Measurements from ENCODE around the gene SGSM2.

Gene SGSM2

DNA sequence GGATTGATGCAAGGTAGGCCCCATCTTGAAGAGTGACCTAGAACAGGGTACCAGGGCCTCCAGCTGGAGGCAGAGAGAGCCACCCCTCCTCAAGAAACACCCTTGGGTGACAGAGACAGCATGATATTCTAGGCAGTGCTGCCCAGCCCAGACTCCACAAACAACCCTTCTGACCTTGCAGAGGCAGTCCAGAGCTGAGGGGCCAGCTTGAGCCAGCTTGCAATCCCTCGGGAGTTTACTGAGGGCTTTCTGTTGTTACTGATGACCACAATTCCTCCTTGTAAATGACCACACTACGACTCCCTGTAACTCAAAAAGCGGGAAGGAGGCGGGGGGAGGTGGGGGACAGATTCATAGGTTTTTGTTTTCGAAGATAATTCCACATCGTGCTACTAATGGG lies 82.2 kb downstream of the SGSM2 start:
- TF ChIP-seq REST (IDR thresholded peaks at IDR 0.05; ENCODE audit: insufficient read depth in 1 of 2, low read depth in 2 of 2, low read length in 2 of 2) (no peak), TAF1 (IDR thresholded peaks at IDR 0.05; ENCODE audit: borderline replicate concordance, insufficient read depth, low read length) (no peak), SIN3A (IDR thresholded peaks at IDR 0.05; ENCODE audit: borderline replicate concordance, insufficient read depth, low read length) (no peak), POLR2AphosphoS5 (IDR thresholded peaks at IDR 0.05; ENCODE audit: low read depth, low read length) (no peak), FOXP2 (optimal IDR thresholded peaks at IDR 0.05; ENCODE audit: borderline replicate concordance, extremely low read depth, extremely low read length, insufficient read depth) (no peak)

GRCh38 chr17:2420176-2420575 lies 82.9 kb downstream of the SGSM2 start:
- TF ChIP-seq TAF1 (IDR thresholded peaks at IDR 0.05; ENCODE audit: borderline replicate concordance, insufficient read depth, low read length) (no peak), REST (IDR thresholded peaks at IDR 0.05; ENCODE audit: insufficient read depth in 1 of 2, low read depth in 2 of 2, low read length in 2 of 2) (no peak), POLR2AphosphoS5 (IDR thresholded peaks at IDR 0.05; ENCODE audit: low read depth, low read length) (no peak), FOXP2 (optimal IDR thresholded peaks at IDR 0.05; ENCODE audit: borderline replicate concordance, extremely low read depth, extremely low read length, insufficient read depth) (no peak), SIN3A (IDR thresholded peaks at IDR 0.05; ENCODE audit: borderline replicate concordance, insufficient read depth, low read length) (no peak)

DNA sequence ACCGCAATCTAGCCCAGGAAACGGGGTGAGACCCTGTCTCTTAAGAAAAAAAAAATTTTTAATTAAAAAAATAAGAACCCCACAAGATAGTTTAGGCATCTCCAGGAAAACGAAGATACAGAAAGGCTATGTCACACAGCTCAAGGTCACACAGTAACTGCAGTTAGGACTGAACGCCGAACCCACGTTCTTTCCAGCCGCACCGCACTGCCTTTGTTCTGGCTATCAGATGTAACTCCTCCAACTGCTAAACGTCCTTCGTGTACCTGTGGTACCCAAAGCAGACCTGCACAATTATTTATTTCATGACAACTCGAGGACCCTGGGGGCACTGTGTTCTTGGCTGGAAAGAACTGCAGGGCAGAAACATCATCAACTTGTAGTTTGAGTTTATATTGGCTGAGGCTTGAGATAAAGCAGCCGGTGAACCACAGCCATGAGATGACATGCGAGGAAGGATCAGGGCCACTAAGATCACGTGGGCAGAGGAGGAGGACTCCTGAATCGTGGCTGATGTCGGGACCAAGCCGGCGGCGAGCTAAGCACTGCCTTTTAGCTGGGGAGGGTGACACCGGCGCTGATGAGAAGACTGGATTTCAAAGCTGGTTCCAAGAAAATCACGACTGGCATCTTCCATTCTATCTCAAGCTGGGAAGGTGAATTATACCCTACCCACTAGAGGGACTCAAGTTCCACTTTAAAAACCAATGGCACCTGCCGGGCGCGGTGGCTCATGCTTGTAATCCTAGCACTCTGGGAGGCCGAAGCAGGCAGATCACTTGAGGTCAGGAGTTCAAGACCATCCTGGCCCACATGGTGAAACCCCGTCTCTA lies 84.2 kb downstream of the SGSM2 start:
- TF ChIP-seq POLR2AphosphoS5 (IDR thresholded peaks at IDR 0.05; ENCODE audit: low read depth, low read length) (no peak), FOXP2 (optimal IDR thresholded peaks at IDR 0.05; ENCODE audit: borderline replicate concordance, extremely low read depth, extremely low read length, insufficient read depth) (no peak), SIN3A (IDR thresholded peaks at IDR 0.05; ENCODE audit: borderline replicate concordance, insufficient read depth, low read length) (no peak), TAF1 (IDR thresholded peaks at IDR 0.05; ENCODE audit: borderline replicate concordance, insufficient read depth, low read length) (no peak), REST (IDR thresholded peaks at IDR 0.05; ENCODE audit: insufficient read depth in 1 of 2, low read depth in 2 of 2, low read length in 2 of 2) (no peak)

- no peak for TF ChIP-seq POLR2AphosphoS5 (IDR thresholded peaks at IDR 0.05; ENCODE audit: low read depth, low read length)
- no peak for TF ChIP-seq SIN3A (IDR thresholded peaks at IDR 0.05; ENCODE audit: borderline replicate concordance, insufficient read depth, low read length)
- TF ChIP-seq FOXP2 (optimal IDR thresholded peaks at IDR 0.05; ENCODE audit: borderline replicate concordance, extremely low read depth, extremely low read length, insufficient read depth): no peak
- no peak for TF ChIP-seq TAF1 (IDR thresholded peaks at IDR 0.05; ENCODE audit: borderline replicate concordance, insufficient read depth, low read length)
- TF ChIP-seq REST (IDR thresholded peaks at IDR 0.05; ENCODE audit: insufficient read depth in 1 of 2, low read depth in 2 of 2, low read length in 2 of 2): no peak
Measured at GRCh38 chr17:2423271-2423670, 86.0 kb downstream of the SGSM2 start.
